CD4-positive, alpha-beta memory T cell (primary cell): ENCODE data around the gene AFAP1. TPM values are rescaled to one million over a fixed set of nuclear protein-coding genes. Genes with fewer than 3 reads are reported as not detected.

Experiments used
- CTCF ChIA-PET: fragments of 350-600 bp; sonication (Branson Sonifier 250); formaldehyde crosslinking; loops from one replicate; lab custom pipeline; 2021; ENCODE audit warnings: inconsistent platforms; ENCODE audit not compliant: partially characterized antibody; lab: Charles Lee
- POLR2A ChIA-PET: fragments of 350-600 bp; sonication (Branson Sonifier 250); formaldehyde crosslinking; loops from one replicate; lab custom pipeline; 2021; ENCODE audit not compliant: partially characterized antibody; lab: Charles Lee
- DNase-seq, 5 donors: peaks; one replicate each; pipeline versions ENCODE4 v3.0.0 to v3.0.0-alpha.2; 2020 to 2022; ENCODE audit warnings: mixed read lengths in 1 of 5
- H3K27ac ChIP-seq: one replicate; pipeline ENCODE4 v1.7.0; 2013; ENCODE audit warnings: low read depth, low read length
- H3K27me3 ChIP-seq: 2 replicates; pipeline ENCODE4 v1.7.0; 2013; ENCODE audit warnings: mild to moderate bottlenecking, low read length, moderate library complexity; ENCODE audit not compliant: insufficient read depth
- H3K36me3 ChIP-seq: 2 replicates; pipeline ENCODE4 v1.7.0; 2013; ENCODE audit warnings: mild to moderate bottlenecking, low read length, moderate library complexity; ENCODE audit not compliant: insufficient read depth
- H3K4me1 ChIP-seq: 2 replicates; pipeline ENCODE4 v1.7.0; 2013; ENCODE audit warnings: mild to moderate bottlenecking, low read length, moderate library complexity; ENCODE audit not compliant: insufficient read depth
- H3K4me3 ChIP-seq, 2 donors: one replicate each; pipeline ENCODE4 v1.7.0; 2013; ENCODE audit warnings: low read length in 2 of 2, mild to moderate bottlenecking in 1 of 2
- H3K9me3 ChIP-seq, 2 donors: one replicate each; pipeline ENCODE4 v1.7.0; 2013; ENCODE audit warnings: low read length in 2 of 2, control low read depth in 1 of 2; ENCODE audit not compliant: control insufficient read depth in 1 of 2
- H3K27ac Mint-ChIP-seq, 7 donors: one replicate each; pipeline ENCODE4 v1.8.0; 2020 to 2021; ENCODE audit warnings: mixed read lengths in 7 of 7, mild to moderate bottlenecking in 6 of 7, inconsistent platforms in 3 of 7, moderate library complexity in 3 of 7
- H3K27me3 Mint-ChIP-seq, 2 donors: one replicate each; pipeline ENCODE4 v1.8.0; 2020 to 2021; ENCODE audit warnings: mixed read lengths in 2 of 2
- H3K36me3 Mint-ChIP-seq, 2 donors: one replicate each; pipeline ENCODE4 v1.8.0; 2020 to 2021; ENCODE audit warnings: mixed read lengths in 2 of 2, inconsistent platforms in 1 of 2, mild to moderate bottlenecking in 1 of 2
- H3K4me1 Mint-ChIP-seq, 4 donors: one replicate each; pipeline ENCODE4 v1.8.0; 2020 to 2021; ENCODE audit warnings: mixed read lengths in 4 of 4, mild to moderate bottlenecking in 1 of 4
- H3K4me3 Mint-ChIP-seq, 8 donors: one replicate each; pipeline ENCODE4 v1.8.0; 2020 to 2021; ENCODE audit warnings: mixed read lengths in 8 of 8, mild to moderate bottlenecking in 7 of 8, moderate library complexity in 6 of 8, inconsistent platforms in 3 of 8
- H3K9me3 Mint-ChIP-seq, 8 donors: one replicate each; pipeline ENCODE4 v1.8.0; 2020 to 2021; ENCODE audit warnings: mixed read lengths in 8 of 8, mild to moderate bottlenecking in 5 of 8, inconsistent platforms in 3 of 8, moderate library complexity in 1 of 8
- intact Hi-C: fragments of 100-400 bp; cut with micrococcal nuclease; formaldehyde crosslinking; loops from one replicate; pipeline ENCODE4 v1.15.1; 2023
- polyA plus RNA-seq, 2 donors: library from polyadenylated mRNA; unstranded; fragments of 300-500 nt; fragmentation: Illumina TruSeq; gene quantifications; one replicate each; pipeline ENCODE4 v1.2.3, GENCODE V29; 2021
- total RNA-seq, 2 experiments: library from RNA; stranded (reverse); gene quantifications; one replicate each; pipeline ENCODE4 v1.2.3, GENCODE V29; 2021

AFAP1 gene
- total and polyA plus RNA-seq, 4 experiments from 2014 or later = 0.95 to 21.8 (median 12.6) TPM

DNA sequence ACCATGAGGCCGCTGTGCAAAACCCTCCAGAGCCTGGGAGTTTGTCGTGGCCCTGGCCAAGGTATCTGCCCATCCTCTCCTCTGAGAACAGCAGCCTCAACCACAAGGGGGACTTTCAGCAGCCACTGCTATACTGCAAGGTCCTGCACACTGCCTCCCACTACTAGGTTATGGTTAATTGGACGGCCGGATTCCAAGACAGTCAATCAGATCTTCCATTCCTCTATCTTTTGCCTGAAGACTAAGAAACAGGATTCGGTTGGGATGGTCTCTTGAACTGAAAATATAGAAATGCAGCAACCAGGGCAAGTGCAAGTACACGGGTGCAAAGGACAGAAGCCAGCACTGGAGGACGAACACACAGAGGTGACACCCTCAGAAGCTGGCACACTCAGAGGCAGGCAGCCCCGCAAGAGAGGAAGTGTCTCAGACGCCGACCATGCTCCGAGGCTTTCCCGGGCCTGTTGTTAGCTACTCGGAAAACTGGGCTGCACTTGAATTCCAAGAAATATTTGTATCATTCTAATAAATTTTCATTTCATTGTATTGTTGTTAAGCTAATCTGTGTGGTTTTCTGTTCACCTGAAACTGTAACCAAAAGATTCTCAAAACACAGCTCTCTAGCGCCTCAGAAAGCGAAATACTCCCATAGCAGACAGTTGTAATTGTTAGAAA, 63.3 kb downstream of the AFAP1 start:
- POLR2A ChIA-PET = interaction anchor here (0.8 to 2.3 kb wide), 9 partner anchors 8 to 74 kb away, joined by 3 to 34 read pairs (median 5); partner anchors contain the start of gene AFAP1

GRCh38 chr4:7874838-7875237, 64.8 kb downstream of the AFAP1 start:
- intact Hi-C loops = no loop called here
- no peak for DNase-seq
- no peaks in the 10 kb centered on the region for H3K9me3 ChIP-seq
- peaks cover 4 to 6% of the 10 kb centered on the region in 2 donors for H3K36me3 Mint-ChIP-seq
- no peak overlapping the region for H3K4me3 ChIP-seq
- peaks cover 33% of the 10 kb centered on the region for H3K4me1 ChIP-seq
- POLR2A ChIA-PET = interaction anchor here (1.2 kb wide), 1 partner anchor 10 kb away, joined by 5 read pairs; no protein-coding TSS in a partner anchor
- no peaks in the 10 kb centered on the region for H3K36me3 ChIP-seq
- no peak overlapping the region for H3K27ac ChIP-seq
- no peaks in the 10 kb centered on the region for H3K9me3 Mint-ChIP-seq
- CTCF ChIA-PET = interaction anchor here (1.0 to 6.5 kb wide), 6 partner anchors 10 to 76 kb away, joined by 3 to 87 read pairs (median 11); no protein-coding TSS in a partner anchor
- H3K4me3 Mint-ChIP-seq = no peak overlapping the region
- no peaks in the 10 kb centered on the region for H3K27me3 Mint-ChIP-seq
- H3K27me3 ChIP-seq = no peaks in the 10 kb centered on the region
- H3K4me1 Mint-ChIP-seq = peaks cover 31 to 59% (median 48%) of the 10 kb centered on the region in 4 donors
- H3K27ac Mint-ChIP-seq = peak overlapping the region in 2 of 7 donors; percentile 7 to 29

More for the DNA sequence above, 63.3 kb downstream of the AFAP1 start:
- Mint-ChIP-seq H3K4me1 (peaks cover 38 to 67% (median 58%) of the 10 kb centered on the region in 4 donors), H3K27me3 (no peaks in the 10 kb centered on the region), H3K27ac (peak overlapping the region; percentile 67 to 96 (median 91)), H3K4me3 (peak overlapping the region; percentile 61 to 94 (median 82)), H3K36me3 (peaks cover 2 to 3% of the 10 kb centered on the region in 2 donors), H3K9me3 (no peaks in the 10 kb centered on the region)
- Histone ChIP-seq H3K36me3 (no peaks in the 10 kb centered on the region), H3K9me3 (no peaks in the 10 kb centered on the region), H3K4me1 (peaks cover 42% of the 10 kb centered on the region), H3K27ac (peak overlapping the region; percentile 44), H3K4me3 (peak overlapping the region in 1 of 2 donors; percentile 33), H3K27me3 (no peaks in the 10 kb centered on the region)
- DNase-seq = peak; percentile 30 to 45 (median 36)
- intact Hi-C loops = loop anchor here (1.0 to 2.0 kb wide), 7 partner anchors 21 to 110 kb away; partner anchors contain the start of gene AFAP1
- CTCF ChIA-PET = interaction anchor here (0.8 to 6.5 kb wide), 22 partner anchors 8 to 112 kb away, joined by 3 to 87 read pairs (median 4); partner anchors contain the start of gene AFAP1

GRCh38 chr4:7873881-7874280, 65.8 kb downstream of the AFAP1 start:
- intact Hi-C loops = no loop called here
- H3K9me3 ChIP-seq = no peaks in the 10 kb centered on the region
- Mint-ChIP-seq H3K4me1 (peaks cover 31 to 61% (median 49%) of the 10 kb centered on the region in 4 donors), H3K27ac (peak overlapping the region in 2 of 7 donors; percentile 2 to 7), H3K9me3 (no peaks in the 10 kb centered on the region), H3K36me3 (peaks cover 8 to 10% of the 10 kb centered on the region in 2 donors), H3K27me3 (no peaks in the 10 kb centered on the region), H3K4me3 (no peak overlapping the region)
- H3K27ac ChIP-seq = no peak overlapping the region
- H3K4me1 ChIP-seq = peaks cover 33% of the 10 kb centered on the region
- H3K27me3 ChIP-seq = no peaks in the 10 kb centered on the region
- H3K36me3 ChIP-seq = no peaks in the 10 kb centered on the region
- no peak overlapping the region for H3K4me3 ChIP-seq
- ChIA-PET CTCF (interaction anchor here (0.7 to 6.5 kb wide), 5 partner anchors 9 to 115 kb away, joined by 3 to 87 read pairs (median 8); no protein-coding TSS in a partner anchor), POLR2A (interaction anchor here (0.8 to 1.1 kb wide), 2 partner anchors 10 to 23 kb away, joined by 3 to 6 read pairs; no protein-coding TSS in a partner anchor)
- DNase-seq = no peak

DNA sequence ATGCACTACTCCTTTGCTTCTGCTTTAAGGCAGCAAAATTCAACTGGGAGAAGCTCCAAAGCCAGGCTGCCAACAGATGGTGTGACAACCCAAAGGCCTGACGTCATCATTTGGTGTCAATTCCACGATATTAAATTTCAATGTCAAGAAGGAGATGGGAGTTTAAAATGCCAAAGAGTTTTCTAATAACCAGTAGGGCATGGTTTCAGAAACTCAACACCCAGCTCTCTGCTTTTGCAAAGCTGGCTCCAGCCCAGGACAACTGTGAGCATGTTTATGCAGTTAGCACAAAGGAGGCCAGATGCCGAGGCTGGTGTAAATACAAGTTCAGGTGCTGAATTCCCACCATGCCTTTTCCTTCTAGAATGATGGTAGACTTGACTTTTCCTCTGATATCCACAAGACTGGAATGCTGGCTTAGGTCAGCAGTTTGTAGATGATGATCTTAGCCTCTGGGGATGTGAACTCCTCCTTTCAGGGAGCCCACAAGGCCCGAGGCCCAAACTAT, 67.3 kb downstream of the AFAP1 start:
- H3K9me3 ChIP-seq = no peaks in the 10 kb centered on the region
- Mint-ChIP-seq H3K27ac (peak overlapping the region in 1 of 7 donors; percentile 31), H3K4me1 (peaks cover 35 to 61% (median 48%) of the 10 kb centered on the region in 4 donors), H3K36me3 (peaks cover 10 to 11% of the 10 kb centered on the region in 2 donors), H3K9me3 (peaks cover 0 to 2% (median 0%) of the 10 kb centered on the region in 8 donors), H3K4me3 (no peak overlapping the region), H3K27me3 (no peaks in the 10 kb centered on the region)
- no peaks in the 10 kb centered on the region for H3K27me3 ChIP-seq
- intact Hi-C loops = no loop called here
- H3K36me3 ChIP-seq = no peaks in the 10 kb centered on the region
- no peak overlapping the region for H3K27ac ChIP-seq
- no peak overlapping the region for H3K4me3 ChIP-seq
- POLR2A ChIA-PET = interaction anchor here (1.7 kb wide), 1 partner anchor 17 kb away, joined by 3 read pairs; no protein-coding TSS in a partner anchor
- DNase-seq = no peak
- CTCF ChIA-PET = interaction anchor here (1.1 kb wide), 1 partner anchor 64 kb away, joined by 3 read pairs; no protein-coding TSS in a partner anchor
- H3K4me1 ChIP-seq = peaks cover 35% of the 10 kb centered on the region

- no peak overlapping the region for H3K4me3 ChIP-seq
- no peaks in the 10 kb centered on the region for H3K27me3 Mint-ChIP-seq
- no peak for DNase-seq
- POLR2A ChIA-PET = interaction anchor here (1.7 kb wide), 1 partner anchor 16 kb away, joined by 3 read pairs; no protein-coding TSS in a partner anchor
- peaks cover 12 to 13% of the 10 kb centered on the region in 2 donors for H3K36me3 Mint-ChIP-seq
- peaks cover 28% of the 10 kb centered on the region for H3K4me1 ChIP-seq
- CTCF ChIA-PET = interaction anchor here (0.7 to 1.1 kb wide), 2 partner anchors 17 to 63 kb away, joined by 3 read pairs; no protein-coding TSS in a partner anchor
- H3K9me3 ChIP-seq = no peaks in the 10 kb centered on the region
- peaks cover 31 to 56% (median 44%) of the 10 kb centered on the region in 4 donors for H3K4me1 Mint-ChIP-seq
- H3K27ac Mint-ChIP-seq = peak overlapping the region in 3 of 7 donors; percentile 54 to 79 (median 59)
- H3K9me3 Mint-ChIP-seq = peaks cover 0 to 2% (median 0%) of the 10 kb centered on the region in 8 donors
- H3K27me3 ChIP-seq = no peaks in the 10 kb centered on the region
- no peak overlapping the region for H3K4me3 Mint-ChIP-seq
- no peaks in the 10 kb centered on the region for H3K36me3 ChIP-seq
- H3K27ac ChIP-seq = no peak overlapping the region
- intact Hi-C loops = no loop called here
These were observed 68.3 kb downstream of the AFAP1 start for GRCh38 chr4:7871356-7871755.

- POLR2A ChIA-PET = interaction anchor here (1.0 to 1.7 kb wide), 4 partner anchors 8 to 71 kb away, joined by 3 to 5 read pairs (median 4); partner anchors contain the start of gene AFAP1
- peak overlapping the region; percentile 15 to 92 (median 83) for H3K27ac Mint-ChIP-seq
- H3K36me3 Mint-ChIP-seq = peaks cover 17 to 18% of the 10 kb centered on the region in 2 donors
- Histone ChIP-seq H3K36me3 (no peaks in the 10 kb centered on the region), H3K4me3 (no peak overlapping the region), H3K27me3 (no peaks in the 10 kb centered on the region), H3K9me3 (no peaks in the 10 kb centered on the region), H3K4me1 (peaks cover 18% of the 10 kb centered on the region), H3K27ac (peak overlapping the region; percentile 12)
- peak in 3 of 5 donors; percentile 20 to 32 (median 29) for DNase-seq
- H3K9me3 Mint-ChIP-seq = peaks cover 0 to 5% (median 2%) of the 10 kb centered on the region in 8 donors
- CTCF ChIA-PET = interaction anchor here (2.2 kb wide), 1 partner anchor 69 kb away, joined by 7 read pairs; no protein-coding TSS in a partner anchor
- intact Hi-C loops = loop anchor here (2.0 to 5.0 kb wide), 2 partner anchors 14 to 37 kb away; no protein-coding TSS in a partner anchor
- peaks cover 25 to 53% (median 41%) of the 10 kb centered on the region in 4 donors for H3K4me1 Mint-ChIP-seq
- peak overlapping the region in 4 of 8 donors; percentile 21 to 73 (median 44) for H3K4me3 Mint-ChIP-seq
- H3K27me3 Mint-ChIP-seq = peaks cover 0 to 3% of the 10 kb centered on the region in 2 donors
These were observed 70.7 kb downstream of the AFAP1 start for GRCh38 chr4:7868892-7869471.
